CD4-positive, alpha-beta T cell (primary cell): Measurements from ENCODE around the gene TACO1. TPM values are rescaled to one million over a fixed set of nuclear protein-coding genes. Genes with fewer than 3 reads are reported as not detected.

Experiments
- ATAC-seq: fragments of 200-7000 bp; cut with Tn5 transposase; one replicate; pipeline ENCODE4 v1.10.0; 2022; ENCODE audit warnings: mild to moderate bottlenecking; ENCODE audit not compliant: poor library complexity
- CTCF ChIA-PET: fragments of 350-600 bp; sonication (Branson Sonifier 250); formaldehyde crosslinking; loops from one replicate; lab custom pipeline; 2021; ENCODE audit warnings: antibody characterized with exemption, inconsistent platforms; lab: Charles Lee
- POLR2A ChIA-PET: fragments of 350-600 bp; sonication (Branson Sonifier 250); formaldehyde crosslinking; loops from one replicate; lab custom pipeline; 2021; ENCODE audit warnings: antibody characterized with exemption, inconsistent platforms; lab: Charles Lee
- DNase-seq, 14 experiments: peaks; one replicate each; pipeline ENCODE4 v3.0.0-alpha.2; 2013 to 2020; ENCODE audit warnings: mixed read lengths in 2 of 14
- H3K27ac ChIP-seq, 2 donors: one replicate each; pipeline versions ENCODE4 v1.5.1 to v1.7.0; 2013; ENCODE audit warnings: low read length in 2 of 2, low read depth in 1 of 2, mild to moderate bottlenecking in 1 of 2
- H3K27me3 ChIP-seq, 2 experiments: 1 replicate in 1 of 2; 2 replicates in 1 of 2; pipeline versions ENCODE4 v1.6.1 to v1.7.0; 2013; ENCODE audit warnings: low read length in 2 of 2, control low read depth in 1 of 2, mild to moderate bottlenecking in 1 of 2, moderate library complexity in 1 of 2; ENCODE audit not compliant: insufficient read depth in 2 of 2, control insufficient read depth in 1 of 2
- H3K36me3 ChIP-seq: one replicate; pipeline ENCODE4 v1.6.1; 2013; ENCODE audit warnings: low read length, control low read depth; ENCODE audit not compliant: insufficient read depth
- H3K4me1 ChIP-seq: one replicate; pipeline ENCODE4 v1.6.1; 2013; ENCODE audit warnings: low read length, control low read depth; ENCODE audit not compliant: insufficient read depth
- H3K4me3 ChIP-seq: one replicate; pipeline ENCODE4 v1.5.1; 2013; ENCODE audit warnings: mild to moderate bottlenecking, low read length, moderate library complexity
- H3K9me3 ChIP-seq, 2 experiments: 1 replicate in 1 of 2; 2 replicates in 1 of 2; pipeline versions ENCODE4 v1.6.1 to v1.7.0; 2013; ENCODE audit warnings: low read length in 2 of 2, mild to moderate bottlenecking in 2 of 2, control low read depth in 1 of 2, moderate library complexity in 1 of 2; ENCODE audit not compliant: control insufficient read depth in 1 of 2, insufficient read depth in 1 of 2
- H3K27ac Mint-ChIP-seq: one replicate; pipeline ENCODE4 v1.8.0; 2020; ENCODE audit warnings: mixed read lengths
- H3K27me3 Mint-ChIP-seq: one replicate; pipeline ENCODE4 v1.8.0; 2021; ENCODE audit warnings: mixed read lengths
- H3K36me3 Mint-ChIP-seq: one replicate; pipeline ENCODE4 v1.8.0; 2021; ENCODE audit warnings: low read depth, mixed read lengths
- H3K4me1 Mint-ChIP-seq: one replicate; pipeline ENCODE4 v1.8.0; 2021; ENCODE audit warnings: low read depth, mixed read lengths
- H3K4me3 Mint-ChIP-seq: one replicate; pipeline ENCODE4 v1.8.0; 2020; ENCODE audit warnings: mild to moderate bottlenecking, mixed read lengths
- H3K9me3 Mint-ChIP-seq: one replicate; pipeline ENCODE4 v1.8.0; 2020; ENCODE audit warnings: mixed read lengths
- intact Hi-C, 2 experiments: fragments of 100-400 bp; cut with DNase I in 1 of 2; cut with micrococcal nuclease in 1 of 2; formaldehyde crosslinking; loops; one replicate each; pipeline versions ENCODE4 v1.15.1 to v1.9.0; 2023 to 2025; cut with DNase I, micrococcal nuclease
- total RNA-seq, 174 experiments: library from RNA in 2 of 174; stranded (reverse) in 2 of 174; gene quantifications; one replicate each; pipeline ENCODE4 v1.2.3 and lab custom pipeline; 2021 to 2026
- TF ChIP-seq, protein P1 (sequence below): fragments of 200-600 bp; IDR thresholded peaks from one replicate; pipeline ENCODE4 v1.8.0; 2022; ENCODE audit warnings: antibody characterized with exemption, mild to moderate bottlenecking

Gene TACO1
- total RNA-seq, 2 experiments from 2014 or later, result 11.3 to 13.2 TPM

DNA sequence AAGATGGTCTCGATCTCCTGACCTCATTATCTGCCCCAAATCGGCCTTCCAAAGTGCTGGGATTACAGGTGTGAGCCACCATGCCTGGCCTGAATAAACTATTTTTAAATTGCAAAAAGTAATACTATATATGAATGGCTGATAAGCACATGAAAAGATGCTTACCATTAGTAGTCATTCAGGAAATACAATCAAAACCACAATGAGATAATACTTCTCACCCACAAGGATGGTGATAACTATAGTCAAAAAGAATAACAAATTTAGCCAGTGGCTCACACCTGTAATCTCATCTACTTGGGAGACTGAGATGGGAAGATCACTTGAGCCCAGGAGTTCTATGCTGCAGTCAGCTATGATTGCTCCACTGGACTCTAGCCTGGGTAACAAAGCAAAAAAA, 2.4 kb upstream of the TACO1 start:
- Mint-ChIP-seq H3K36me3 (peaks cover 14% of the 10 kb centered on the region), H3K27me3 (no peaks in the 10 kb centered on the region), H3K9me3 (no peaks in the 10 kb centered on the region), H3K27ac (peak overlapping the region; percentile 82), H3K4me1 (peaks cover 40% of the 10 kb centered on the region), H3K4me3 (peak overlapping the region; percentile 82)
- peaks cover 7% of the 10 kb centered on the region for H3K36me3 ChIP-seq
- H3K27me3 ChIP-seq, result no peaks in the 10 kb centered on the region
- H3K27ac ChIP-seq, result no peak overlapping the region
- ATAC-seq, result peak; percentile 42
- H3K4me3 ChIP-seq, result no peak overlapping the region
- peak in 3 of 14 experiments; percentile 39 to 74 (median 48) for DNase-seq
- H3K4me1 ChIP-seq, result peaks cover 45% of the 10 kb centered on the region
- CTCF ChIA-PET, result interaction anchor here (1.0 to 1.2 kb wide), 2 partner anchors 14 to 112 kb away, joined by 3 read pairs; no protein-coding TSS in a partner anchor
- POLR2A ChIA-PET, result no interaction called here
- TF ChIP-seq, protein P1, sequence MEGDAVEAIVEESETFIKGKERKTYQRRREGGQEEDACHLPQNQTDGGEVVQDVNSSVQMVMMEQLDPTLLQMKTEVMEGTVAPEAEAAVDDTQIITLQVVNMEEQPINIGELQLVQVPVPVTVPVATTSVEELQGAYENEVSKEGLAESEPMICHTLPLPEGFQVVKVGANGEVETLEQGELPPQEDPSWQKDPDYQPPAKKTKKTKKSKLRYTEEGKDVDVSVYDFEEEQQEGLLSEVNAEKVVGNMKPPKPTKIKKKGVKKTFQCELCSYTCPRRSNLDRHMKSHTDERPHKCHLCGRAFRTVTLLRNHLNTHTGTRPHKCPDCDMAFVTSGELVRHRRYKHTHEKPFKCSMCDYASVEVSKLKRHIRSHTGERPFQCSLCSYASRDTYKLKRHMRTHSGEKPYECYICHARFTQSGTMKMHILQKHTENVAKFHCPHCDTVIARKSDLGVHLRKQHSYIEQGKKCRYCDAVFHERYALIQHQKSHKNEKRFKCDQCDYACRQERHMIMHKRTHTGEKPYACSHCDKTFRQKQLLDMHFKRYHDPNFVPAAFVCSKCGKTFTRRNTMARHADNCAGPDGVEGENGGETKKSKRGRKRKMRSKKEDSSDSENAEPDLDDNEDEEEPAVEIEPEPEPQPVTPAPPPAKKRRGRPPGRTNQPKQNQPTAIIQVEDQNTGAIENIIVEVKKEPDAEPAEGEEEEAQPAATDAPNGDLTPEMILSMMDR, result no peak
- intact Hi-C loops, result loop anchor here in 1 of 2 experiments (2.0 kb wide), 1 partner anchor 47 kb away; the partner anchor contains the start of gene DCAF7
- H3K9me3 ChIP-seq, result no peaks in the 10 kb centered on the region

- H3K4me1 Mint-ChIP-seq, result peaks cover 40% of the 10 kb centered on the region
- peaks cover 34% of the 10 kb centered on the region for H3K36me3 Mint-ChIP-seq
- ATAC-seq (no peak), DNase-seq (peak in 1 of 14 experiments; percentile 19)
- intact Hi-C loops, result no loop called here
- peaks cover 41% of the 10 kb centered on the region for H3K4me1 ChIP-seq
- peak overlapping the region; percentile 90 for H3K4me3 Mint-ChIP-seq
- peak overlapping the region; percentile 87 for H3K27ac Mint-ChIP-seq
- TF ChIP-seq, protein P1, result no peak
- CTCF ChIA-PET, result interaction anchor here (1.0 to 3.7 kb wide), 4 partner anchors 11 to 195 kb away, joined by 3 to 16 read pairs (median 6); no protein-coding TSS in a partner anchor
- peak overlapping the region; percentile 94 for H3K4me3 ChIP-seq
- no peaks in the 10 kb centered on the region for H3K9me3 Mint-ChIP-seq
- H3K27me3 Mint-ChIP-seq, result no peaks in the 10 kb centered on the region
- peaks cover 27% of the 10 kb centered on the region for H3K36me3 ChIP-seq
- H3K9me3 ChIP-seq, result no peaks in the 10 kb centered on the region
- peak overlapping the region in 1 of 2 donors; percentile 60 for H3K27ac ChIP-seq
- POLR2A ChIA-PET, result interaction anchor here (0.7 to 3.3 kb wide), 7 partner anchors 10 to 105 kb away, joined by 3 to 25 read pairs (median 5); partner anchors contain the start of genes DCAF7 and MAP3K3
- no peaks in the 10 kb centered on the region for H3K27me3 ChIP-seq
Observed at GRCh38 chr17:63601439-63602371, 1.0 kb downstream of the TACO1 start.

DNA sequence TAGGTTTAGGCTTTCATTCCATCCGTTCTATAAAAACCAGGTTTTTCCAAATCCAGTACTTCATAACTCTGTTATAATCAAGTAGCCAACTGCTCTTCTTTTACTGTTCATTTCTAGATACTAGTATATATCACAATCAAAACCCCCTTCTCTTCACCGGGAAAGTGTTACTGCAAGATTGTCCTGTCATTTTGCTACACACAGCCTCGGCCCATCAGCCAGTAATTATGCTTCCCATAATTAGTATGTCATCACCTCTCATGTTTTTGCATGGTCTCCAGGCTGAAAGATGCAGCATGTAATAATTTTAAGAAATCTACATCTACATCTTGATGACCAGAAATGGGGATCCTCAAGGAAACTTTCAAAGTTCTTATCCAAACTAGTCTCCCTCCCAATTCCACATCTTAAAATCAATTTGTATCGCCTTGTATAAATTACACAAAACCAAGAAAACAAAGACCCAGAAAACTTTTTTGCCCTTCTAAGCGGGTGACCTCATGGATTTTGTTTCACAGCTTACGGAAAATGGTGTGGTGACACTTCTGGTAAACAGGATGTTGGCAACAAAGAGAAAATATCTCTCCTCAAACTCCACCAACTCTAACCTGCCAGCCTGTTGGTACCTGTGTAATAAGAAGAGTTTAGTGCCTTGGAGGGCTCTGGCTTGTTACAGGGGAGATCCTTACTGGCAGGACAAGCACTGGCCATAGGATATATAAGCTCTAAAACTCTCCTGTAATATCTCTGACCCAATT, 9.3 kb downstream of the TACO1 start:
- peak; percentile 37 for ATAC-seq
- POLR2A ChIA-PET, result interaction anchor here (0.9 to 3.9 kb wide), 11 partner anchors 9 to 185 kb away, joined by 3 to 40 read pairs (median 7); partner anchors contain the start of genes ACE, LIMD2, MAP3K3 and TACO1

More for the DNA sequence above, 9.3 kb downstream of the TACO1 start:
- CTCF ChIA-PET, result interaction anchor here (1.2 to 5.4 kb wide), 5 partner anchors 11 to 185 kb away, joined by 3 to 46 read pairs (median 6); no protein-coding TSS in a partner anchor
- peak overlapping the region; percentile 30 to 70 for H3K27ac ChIP-seq
- H3K27me3 Mint-ChIP-seq, result no peaks in the 10 kb centered on the region
- H3K36me3 ChIP-seq, result peaks cover 36% of the 10 kb centered on the region
- intact Hi-C loops, result loop anchor here in 1 of 2 experiments (2.0 to 5.0 kb wide), 2 partner anchors 59 to 133 kb away; partner anchors contain the start of genes ACE and DCAF7
- H3K27ac Mint-ChIP-seq, result peak overlapping the region; percentile 88
- peaks cover 48% of the 10 kb centered on the region for H3K36me3 Mint-ChIP-seq
- peak overlapping the region; percentile 62 for H3K4me3 Mint-ChIP-seq
- no peaks in the 10 kb centered on the region for H3K27me3 ChIP-seq
- H3K4me1 ChIP-seq, result peaks cover 30% of the 10 kb centered on the region
- TF ChIP-seq, protein P1, result no peak
- DNase-seq, result peak in 8 of 14 experiments; percentile 2 to 70 (median 36)
- no peaks in the 10 kb centered on the region for H3K9me3 Mint-ChIP-seq
- no peak overlapping the region for H3K4me3 ChIP-seq
- peaks cover 31% of the 10 kb centered on the region for H3K4me1 Mint-ChIP-seq
- H3K9me3 ChIP-seq, result no peaks in the 10 kb centered on the region
